IMR-90 (cell line): ENCODE results near the gene HMCN1. TPM values are rescaled to one million over a fixed set of nuclear protein-coding genes. Genes with fewer than 3 reads are reported as not detected.

Experiments used
- ATAC-seq: fragments of 200-7000 bp; cut with Tn5 transposase; 2 replicates; pipeline ENCODE4 v1.9.1; 2020; ENCODE audit warnings: low read depth, mild to moderate bottlenecking, moderate library complexity
- BruUV-seq: library from RNA; stranded (reverse); fragments of 400-500 nt; replicated peaks from 2 replicates; lab custom pipeline; 2021; lab: Mats Ljungman, UMichigan
- CTCF ChIA-PET: fragments of 300-600 bp; formaldehyde crosslinking; extraction: SDS; loops from one replicate; lab custom pipeline; 2021; ENCODE audit warnings: antibody characterized with exemption; lab: Yijun Ruan, JAX
- POLR2A ChIA-PET: fragments of 300-600 bp; sonication (Branson Sonifier 250); formaldehyde crosslinking; loops from one replicate; lab custom pipeline; 2022; ENCODE audit warnings: antibody characterized with exemption; ENCODE audit not compliant: unreplicated experiment; lab: Charles Lee
- DNase-seq: peaks from one replicate; pipeline ENCODE4 v3.0.0; 2013
- H2AFZ ChIP-seq: replicated peaks from 2 replicates; pipeline ENCODE3; 2013; ENCODE audit warnings: low read length, mild to moderate bottlenecking; ENCODE audit not compliant: poor library complexity
- H2AK5ac ChIP-seq: 2 replicates; pipeline ENCODE4 v1.6.1; 2013; ENCODE audit warnings: low read depth, low read length, inconsistent platforms
- H2AK9ac ChIP-seq: replicated peaks from 2 replicates; pipeline ENCODE3; 2013; ENCODE audit warnings: mild to moderate bottlenecking, low read depth, low read length, moderate library complexity; ENCODE audit not compliant: poor library complexity
- H2BK120ac ChIP-seq: 2 replicates; pipeline ENCODE4 v1.6.1; 2013; ENCODE audit warnings: low read depth, low read length, inconsistent platforms
- H2BK15ac ChIP-seq: 3 replicates; pipeline ENCODE4 v1.6.1; 2013; ENCODE audit warnings: low read depth, low read length, inconsistent platforms
- H2BK20ac ChIP-seq: 2 replicates; pipeline ENCODE4 v1.6.1; 2013; ENCODE audit warnings: low read depth, mild to moderate bottlenecking, inconsistent platforms, low read length, moderate library complexity
- H2BK5ac ChIP-seq: 2 replicates; pipeline ENCODE4 v1.6.1; 2013; ENCODE audit warnings: mild to moderate bottlenecking, low read depth, low read length, inconsistent platforms; ENCODE audit not compliant: poor library complexity, severe bottlenecking
- H3K14ac ChIP-seq: replicated peaks from 2 replicates; pipeline ENCODE4 v1.6.1; 2013; ENCODE audit warnings: low read depth, low read length, inconsistent platforms
- H3K18ac ChIP-seq: 2 replicates; pipeline ENCODE4 v1.6.1; 2013; ENCODE audit warnings: low read depth, low read length, control low read depth
- H3K23ac ChIP-seq: 2 replicates; pipeline ENCODE4 v1.6.1; 2013; ENCODE audit warnings: low read depth, low read length, inconsistent platforms
- H3K27ac ChIP-seq: 2 replicates; pipeline ENCODE4 v1.5.1; 2013; ENCODE audit warnings: mild to moderate bottlenecking, control low read depth, low read length; ENCODE audit not compliant: insufficient read depth
- H3K27me3 ChIP-seq: 2 replicates; pipeline ENCODE4 v1.6.1; 2013; ENCODE audit warnings: low read length; ENCODE audit not compliant: control insufficient read depth, insufficient read depth
- H3K36me3 ChIP-seq: 2 replicates; pipeline ENCODE4 v1.6.1; 2013; ENCODE audit warnings: low read length, mixed read lengths; ENCODE audit not compliant: control insufficient read depth, insufficient read depth
- H3K4ac ChIP-seq: 2 replicates; pipeline ENCODE4 v1.6.1; 2013; ENCODE audit warnings: low read depth, low read length, inconsistent platforms
- H3K4me1 ChIP-seq: 2 replicates; pipeline ENCODE4 v1.6.1; 2013; ENCODE audit warnings: low read length, mixed read lengths; ENCODE audit not compliant: control insufficient read depth, insufficient read depth
- H3K4me2 ChIP-seq: 2 replicates; pipeline ENCODE4 v1.6.1; 2013; ENCODE audit warnings: low read depth, mild to moderate bottlenecking, control low read depth, low read length, moderate library complexity
- H3K4me3 ChIP-seq: 2 replicates; pipeline ENCODE4 v1.5.1; 2013; ENCODE audit warnings: low read depth, mild to moderate bottlenecking, control low read depth, low read length, moderate library complexity; ENCODE audit not compliant: insufficient read depth
- H3K56ac ChIP-seq: 2 replicates; pipeline ENCODE4 v1.6.1; 2013; ENCODE audit warnings: low read length, inconsistent platforms; ENCODE audit not compliant: insufficient read depth; ENCODE audit errors: extremely low read depth
- H3K79me1 ChIP-seq, 2 experiments: 2 replicates each; pipeline ENCODE4 v1.6.1; 2013; ENCODE audit warnings: low read length in 2 of 2, inconsistent platforms in 1 of 2, low read depth in 1 of 2
- H3K9ac ChIP-seq: 2 replicates; pipeline ENCODE4 v1.6.1; 2013; ENCODE audit warnings: low read depth, low read length, control low read depth
- H3K9me1 ChIP-seq: 2 replicates; pipeline ENCODE4 v1.6.1; 2013; ENCODE audit warnings: low read length, inconsistent platforms; ENCODE audit not compliant: insufficient read depth
- H3K9me3 ChIP-seq: 2 replicates; pipeline ENCODE4 v1.6.1; 2013; ENCODE audit warnings: low read length; ENCODE audit not compliant: control insufficient read depth, insufficient read depth
- H4K20me1 ChIP-seq: 2 replicates; pipeline ENCODE4 v1.6.1; 2013; ENCODE audit warnings: low read length, inconsistent platforms; ENCODE audit not compliant: insufficient read depth
- H4K5ac ChIP-seq: 2 replicates; pipeline ENCODE4 v1.6.1; 2013; ENCODE audit warnings: mild to moderate bottlenecking, low read depth, low read length, control low read depth
- H4K8ac ChIP-seq, 2 experiments: 2 replicates each; pipeline ENCODE4 v1.6.1; 2013; ENCODE audit warnings: low read depth in 2 of 2, low read length in 2 of 2, control low read depth in 1 of 2, inconsistent platforms in 1 of 2
- H4K91ac ChIP-seq: 2 replicates; pipeline ENCODE4 v1.6.1; 2013; ENCODE audit warnings: low read depth, low read length, inconsistent platforms; ENCODE audit not compliant: insufficient read depth
- BHLHE40 ChIP-seq: fragments of 150-350 bp; IDR thresholded peaks from 2 replicates; pipeline ENCODE4 v1.6.1; 2016; ENCODE audit warnings: mild to moderate bottlenecking, low read depth, low read length
- CHD1 ChIP-seq: IDR thresholded peaks from 2 replicates; pipeline ENCODE4 v1.6.1; 2012; ENCODE audit warnings: low read depth, low read length, improper control_type of control experiment
- CTCF ChIP-seq: conservative IDR thresholded peaks from 2 replicates; pipeline ENCODE4 v1.5.1; 2012; ENCODE audit warnings: mild to moderate bottlenecking, low read depth, low read length, improper control_type of control experiment
- MAFK ChIP-seq: IDR thresholded peaks from 2 replicates; pipeline ENCODE4 v1.6.1; 2012; ENCODE audit warnings: low read depth, low read length, improper control_type of control experiment
- MXI1 ChIP-seq: IDR thresholded peaks from 2 replicates; pipeline ENCODE4 v1.6.1; 2012; ENCODE audit warnings: low read depth, mild to moderate bottlenecking, low read length, moderate library complexity, borderline replicate concordance
- NFE2L2 ChIP-seq: fragments of 150-350 bp; IDR thresholded peaks from 2 replicates; pipeline ENCODE4 v1.6.1; 2016; ENCODE audit warnings: low read depth, mild to moderate bottlenecking, low read length
- POLR2A ChIP-seq: IDR thresholded peaks from 2 replicates; pipeline ENCODE4 v1.6.1; 2012; ENCODE audit warnings: mild to moderate bottlenecking, low read depth, low read length
- RCOR1 ChIP-seq: IDR thresholded peaks from 2 replicates; pipeline ENCODE4 v1.6.1; 2012; ENCODE audit warnings: mild to moderate bottlenecking, low read length, improper control_type of control experiment; ENCODE audit not compliant: insufficient replicate concordance
- RFX5 ChIP-seq: IDR thresholded peaks from 2 replicates; pipeline ENCODE4 v1.8.0; 2012; ENCODE audit warnings: low read depth, mild to moderate bottlenecking, low read length, moderate library complexity
- SMC3 ChIP-seq: fragments of 150-350 bp; IDR thresholded peaks from 2 replicates; pipeline ENCODE4 v1.6.1; 2016; ENCODE audit warnings: low read depth, mild to moderate bottlenecking, antibody characterized with exemption, low read length, moderate library complexity
- USF2 ChIP-seq: fragments of 150-350 bp; IDR thresholded peaks from 2 replicates; pipeline ENCODE4 v1.6.1; 2017; ENCODE audit warnings: mild to moderate bottlenecking, antibody characterized with exemption, low read length, low read depth
- WGBS, 2 experiments: methylation state at CpG; one replicate each; pipeline versions ENCODE4 v1.1.5 to v1.1.7; 2013; ENCODE audit warnings: missing lambda C conversion rate in 2 of 2; ENCODE audit not compliant: insufficient read length in 1 of 2; ENCODE audit errors: extremely low coverage in 2 of 2; 5-methylcytosine and 5-hydroxymethylcytosine counted together
- dilution Hi-C: fragments of 300-500 bp; cut with HindIII; formaldehyde crosslinking; loops from one replicate; pipeline ENCODE4 v1.14.3; 2018; ENCODE audit warnings: low sequenced_read_pairs; ENCODE audit not compliant: unreplicated experiment
- in situ Hi-C: fragments of 300-500 bp; cut with MboI; formaldehyde crosslinking; loops from 3 replicates; pipeline ENCODE4 v1.14.3; 2019; ENCODE audit warnings: low sequenced_read_pairs, inconsistent platforms, mixed read lengths
- intact Hi-C: fragments of 100-400 bp; cut with micrococcal nuclease; formaldehyde crosslinking; loops from 2 replicates; pipeline ENCODE4 v1.10.0; 2022
- polyA plus RNA-seq, 3 experiments: library from polyadenylated mRNA; depleted of rRNA; stranded (reverse); fragments of >200 nt; gene quantifications; 2 replicates each; pipeline ENCODE4 v1.2.3, GENCODE V29; 2012; ENCODE audit warnings: low replicate concordance in 1 of 3
- total RNA-seq: library from RNA; depleted of rRNA; stranded (reverse); fragments of >200 nt; gene quantifications from 2 replicates; pipeline ENCODE4 v1.2.3, GENCODE V29; 2012

The HMCN1 gene
- total and polyA plus RNA-seq, 2 of the 4 experiments (the other 2 are of a cell fraction): 6.1 to 11.7 TPM

GRCh38 chr1:185972096-185972850 is 238.1 kb downstream of the HMCN1 start (continued):
- TF ChIP-seq CTCF: no peak

GRCh38 chr1:185973645-185974044 is 239.5 kb downstream of the HMCN1 start:
- Histone ChIP-seq H3K9me3 (no peaks in the 10 kb centered on the region), H3K79me1 (no peaks in the 10 kb centered on the region), H3K4me2 (peak overlapping the region; percentile 49; the same call in 1 of the 2 replicates), H3K4me3 (no peak overlapping the region), H4K91ac (no peak overlapping the region), H3K4me1 (peaks cover 17% of the 10 kb centered on the region), H3K9ac (no peak overlapping the region), H3K27ac (peak overlapping the region; percentile 40; the same call in 1 of the 2 replicates), H3K56ac (no peak overlapping the region), H4K20me1 (no peaks in the 10 kb centered on the region), H3K4ac (no peak overlapping the region), H2BK5ac (peak overlapping the region; percentile 76), H2BK15ac (no peak overlapping the region), H2BK20ac (no peak overlapping the region), H3K9me1 (peaks cover 3% of the 10 kb centered on the region; the same call in 1 of the 2 replicates), H3K23ac (no peak overlapping the region), H2AK5ac (no peak overlapping the region), H3K18ac (no peak overlapping the region), H3K27me3 (no peaks in the 10 kb centered on the region), H3K36me3 (no peaks in the 10 kb centered on the region), H2AFZ (no peak overlapping the region), H3K14ac (no peak overlapping the region), H2AK9ac (no peak overlapping the region), H4K5ac (no peak overlapping the region), H2BK120ac (no peak overlapping the region), H4K8ac (no peak overlapping the region)
- dilution Hi-C loops: no loop called here
- POLR2A ChIA-PET: no interaction called here
- WGBS, 2 experiments: no CpG with 5 or more reads among the region's 1 CpG
- DNase-seq: peak; percentile 96
- peak; percentile 76 for ATAC-seq
- in situ Hi-C loops: no loop called here
- CTCF ChIA-PET: no interaction called here
- intact Hi-C loops: loop anchor here (5.0 kb wide), 1 partner anchor 184 kb away; no protein-coding TSS in a partner anchor
- no TSS peak for BruUV-seq
- peak; percentile 38; the same call in 1 of the 2 replicates for TF ChIP-seq BHLHE40
- TF ChIP-seq RCOR1: no peak
- TF ChIP-seq MAFK: peak; percentile 42; the same call in 1 of the 2 replicates
- TF ChIP-seq RFX5: no peak
- TF ChIP-seq CTCF: no peak
- TF ChIP-seq USF2: no peak
- no peak for TF ChIP-seq POLR2A
- peak; percentile 72 for TF ChIP-seq NFE2L2
- no peak for TF ChIP-seq MXI1
- TF ChIP-seq SMC3: no peak
- TF ChIP-seq CHD1: no peak
